SJCRH30 (cell line): Measurements from ENCODE around the gene LYSMD3. TPM values are rescaled to one million over a fixed set of nuclear protein-coding genes. Genes with fewer than 3 reads are reported as not detected.

ENCODE experiments used
- DNase-seq, 2 experiments: peaks; one replicate each; pipeline ENCODE4 v3.0.0-alpha.2; 2015 to 2020
- H3K27ac ChIP-seq: fragments of 250-450 bp; sonication (Bioruptor Pico); 2 replicates; pipeline ENCODE4 v1.5.1; 2020; ENCODE audit warnings: mild to moderate bottlenecking, moderate library complexity
- H3K27me3 ChIP-seq: fragments of 250-450 bp; sonication (Bioruptor Pico); 2 replicates; pipeline ENCODE4 v1.5.1; 2020; ENCODE audit warnings: mild to moderate bottlenecking, moderate library complexity
- H3K36me3 ChIP-seq: fragments of 250-450 bp; sonication (Bioruptor Pico); 2 replicates; pipeline ENCODE4 v1.5.1; 2020; ENCODE audit warnings: mild to moderate bottlenecking, moderate library complexity
- H3K4me1 ChIP-seq: fragments of 250-450 bp; sonication (Bioruptor Pico); 2 replicates; pipeline ENCODE4 v1.5.1; 2020; ENCODE audit warnings: mild to moderate bottlenecking, moderate library complexity
- H3K4me3 ChIP-seq: fragments of 250-450 bp; sonication (Bioruptor Pico); 2 replicates; pipeline ENCODE4 v1.5.1; 2020; ENCODE audit warnings: mild to moderate bottlenecking, moderate library complexity
- H3K9me3 ChIP-seq: fragments of 250-450 bp; sonication (Bioruptor Pico); replicated peaks from 2 replicates; pipeline ENCODE4 v1.5.1; 2020; ENCODE audit warnings: mild to moderate bottlenecking, moderate library complexity
- total RNA-seq: library from RNA; depleted of rRNA; stranded (reverse); fragments of >200 nt; shearing (Covaris generic); gene quantifications from 2 replicates; pipeline ENCODE4 v1.2.3, GENCODE V29; 2014

The LYSMD3 gene
- total RNA-seq, 1 experiment from 2014 or later, result 15.3 TPM

GRCh38 chr5:90555666-90556065, 26.3 kb upstream of the LYSMD3 start:
- Histone ChIP-seq H3K27ac (no peak overlapping the region), H3K4me3 (no peak overlapping the region), H3K9me3 (no peaks in the 10 kb centered on the region), H3K4me1 (no peaks in the 10 kb centered on the region), H3K36me3 (no peaks in the 10 kb centered on the region), H3K27me3 (no peaks in the 10 kb centered on the region)
- no peak for DNase-seq

GRCh38 chr5:90554358-90555006, 25.1 kb upstream of the LYSMD3 start:
- no peaks in the 10 kb centered on the region for H3K36me3 ChIP-seq
- no peaks in the 10 kb centered on the region for H3K27me3 ChIP-seq
- H3K4me3 ChIP-seq, result no peak overlapping the region
- no peaks in the 10 kb centered on the region; the same call in 1 of the 2 replicates for H3K9me3 ChIP-seq
- H3K4me1 ChIP-seq, result no peaks in the 10 kb centered on the region
- H3K27ac ChIP-seq, result no peak overlapping the region
- no peak for DNase-seq

GRCh38 chr5:90553711-90554110, 24.3 kb upstream of the LYSMD3 start:
- no peak overlapping the region for H3K4me3 ChIP-seq
- no peaks in the 10 kb centered on the region; the same call in 1 of the 2 replicates for H3K9me3 ChIP-seq
- H3K27ac ChIP-seq, result no peak overlapping the region
- no peaks in the 10 kb centered on the region for H3K36me3 ChIP-seq
- H3K4me1 ChIP-seq, result no peaks in the 10 kb centered on the region
- DNase-seq, result no peak
- no peaks in the 10 kb centered on the region for H3K27me3 ChIP-seq

- peaks cover 8% of the 10 kb centered on the region for H3K4me1 ChIP-seq
- no peak for DNase-seq
- no peaks in the 10 kb centered on the region; the same call in 1 of the 2 replicates for H3K9me3 ChIP-seq
- H3K4me3 ChIP-seq, result no peak overlapping the region
- no peaks in the 10 kb centered on the region for H3K27me3 ChIP-seq
- no peaks in the 10 kb centered on the region for H3K36me3 ChIP-seq
- H3K27ac ChIP-seq, result no peak overlapping the region
Observed at GRCh38 chr5:90551376-90551775, 22.0 kb upstream of the LYSMD3 start.

GRCh38 chr5:90550963-90551362, 21.6 kb upstream of the LYSMD3 start:
- DNase-seq, result no peak
- H3K4me1 ChIP-seq, result peaks cover 8% of the 10 kb centered on the region
- H3K36me3 ChIP-seq, result no peaks in the 10 kb centered on the region
- no peak overlapping the region for H3K4me3 ChIP-seq
- H3K9me3 ChIP-seq, result no peaks in the 10 kb centered on the region; the same call in 1 of the 2 replicates
- H3K27ac ChIP-seq, result no peak overlapping the region
- no peaks in the 10 kb centered on the region for H3K27me3 ChIP-seq

GRCh38 chr5:90549729-90550275, 20.4 kb upstream of the LYSMD3 start:
- DNase-seq, result no peak
- Histone ChIP-seq H3K36me3 (no peaks in the 10 kb centered on the region), H3K4me1 (peaks cover 8% of the 10 kb centered on the region), H3K4me3 (no peak overlapping the region), H3K27ac (no peak overlapping the region), H3K27me3 (no peaks in the 10 kb centered on the region), H3K9me3 (no peaks in the 10 kb centered on the region; the same call in 1 of the 2 replicates)

GRCh38 chr5:90549223-90549622, 19.8 kb upstream of the LYSMD3 start:
- H3K4me3 ChIP-seq, result no peak overlapping the region
- H3K27me3 ChIP-seq, result no peaks in the 10 kb centered on the region
- no peak overlapping the region for H3K27ac ChIP-seq
- DNase-seq, result no peak
- H3K9me3 ChIP-seq, result no peaks in the 10 kb centered on the region; the same call in 1 of the 2 replicates
- H3K4me1 ChIP-seq, result peaks cover 8% of the 10 kb centered on the region
- H3K36me3 ChIP-seq, result no peaks in the 10 kb centered on the region

- no peak for DNase-seq
- Histone ChIP-seq H3K36me3 (no peaks in the 10 kb centered on the region), H3K27ac (no peak overlapping the region; the same call in 1 of the 2 replicates), H3K9me3 (no peaks in the 10 kb centered on the region; the same call in 1 of the 2 replicates), H3K4me3 (no peak overlapping the region), H3K27me3 (no peaks in the 10 kb centered on the region), H3K4me1 (peaks cover 8% of the 10 kb centered on the region)
Observed at GRCh38 chr5:90548069-90548593, 18.7 kb upstream of the LYSMD3 start.

- Histone ChIP-seq H3K27me3 (no peaks in the 10 kb centered on the region), H3K9me3 (no peaks in the 10 kb centered on the region; the same call in 1 of the 2 replicates), H3K27ac (peak overlapping the region; percentile 34; the same call in 1 of the 2 replicates), H3K36me3 (no peaks in the 10 kb centered on the region), H3K4me3 (no peak overlapping the region), H3K4me1 (peaks cover 8% of the 10 kb centered on the region)
- DNase-seq, result peak; percentile 41 to 67
Observed at GRCh38 chr5:90547072-90547536, 17.7 kb upstream of the LYSMD3 start.

GRCh38 chr5:90546216-90546837, 16.9 kb upstream of the LYSMD3 start:
- Histone ChIP-seq H3K27me3 (no peaks in the 10 kb centered on the region), H3K4me1 (peaks cover 8% of the 10 kb centered on the region), H3K9me3 (no peaks in the 10 kb centered on the region; the same call in 1 of the 2 replicates), H3K4me3 (no peak overlapping the region), H3K27ac (peak overlapping the region; percentile 34; the same call in 1 of the 2 replicates), H3K36me3 (no peaks in the 10 kb centered on the region)
- no peak for DNase-seq

GRCh38 chr5:90545511-90545910, 16.1 kb upstream of the LYSMD3 start:
- DNase-seq, result no peak
- no peaks in the 10 kb centered on the region; the same call in 1 of the 2 replicates for H3K9me3 ChIP-seq
- no peaks in the 10 kb centered on the region for H3K36me3 ChIP-seq
- no peak overlapping the region for H3K4me3 ChIP-seq
- peaks cover 8% of the 10 kb centered on the region for H3K4me1 ChIP-seq
- no peaks in the 10 kb centered on the region for H3K27me3 ChIP-seq
- H3K27ac ChIP-seq, result no peak overlapping the region

GRCh38 chr5:90542827-90543519, 13.6 kb upstream of the LYSMD3 start:
- Histone ChIP-seq H3K9me3 (no peaks in the 10 kb centered on the region; the same call in 1 of the 2 replicates), H3K27ac (no peak overlapping the region), H3K4me1 (peaks cover 8% of the 10 kb centered on the region), H3K36me3 (no peaks in the 10 kb centered on the region), H3K4me3 (no peak overlapping the region), H3K27me3 (no peaks in the 10 kb centered on the region)
- DNase-seq, result no peak

- no peak overlapping the region for H3K4me3 ChIP-seq
- H3K27me3 ChIP-seq, result no peaks in the 10 kb centered on the region
- H3K36me3 ChIP-seq, result no peaks in the 10 kb centered on the region
- H3K27ac ChIP-seq, result no peak overlapping the region
- no peak for DNase-seq
- H3K9me3 ChIP-seq, result no peaks in the 10 kb centered on the region
- H3K4me1 ChIP-seq, result peaks cover 2% of the 10 kb centered on the region; the same call in 1 of the 2 replicates
Observed at GRCh38 chr5:90534922-90535321, 5.5 kb upstream of the LYSMD3 start.

GRCh38 chr5:90533794-90534193, 4.4 kb upstream of the LYSMD3 start:
- Histone ChIP-seq H3K27ac (no peak overlapping the region), H3K36me3 (no peaks in the 10 kb centered on the region), H3K27me3 (no peaks in the 10 kb centered on the region), H3K4me3 (no peak overlapping the region), H3K4me1 (peaks cover 2% of the 10 kb centered on the region; the same call in 1 of the 2 replicates), H3K9me3 (no peaks in the 10 kb centered on the region)
- no peak for DNase-seq
